ENCODE data around the gene FUCA1.
A peak's percentile ranks its signal among the peaks of the same experiment; 100 is the strongest.
"Not testable (repeated sequence)": the region's sequence is repeated elsewhere in the genome, so short reads cannot be mapped to it uniquely, and the experiment has no call there.

FUCA1 gene

DNA sequence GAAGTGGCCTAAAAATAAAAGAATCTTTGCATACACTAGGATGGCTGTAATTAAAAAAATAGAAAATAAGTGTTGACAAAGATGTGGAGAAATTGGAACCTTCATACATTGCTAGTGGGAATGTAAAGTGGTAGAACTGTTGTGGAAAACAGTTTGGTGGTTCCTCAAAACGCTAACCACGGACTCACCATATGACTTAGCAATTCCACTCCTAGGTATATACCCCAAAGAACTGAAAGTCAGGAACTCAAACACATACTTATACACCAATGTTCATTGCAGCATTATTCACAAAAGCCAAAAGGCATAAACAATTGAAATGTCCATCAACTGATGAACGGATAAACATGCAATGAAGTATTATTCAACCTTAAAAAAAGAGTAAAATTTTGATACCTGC lies 32.1 kb downstream of the FUCA1 start:
- DNase-seq (ENCODE audit: low read depth, low spot score), result no peak
- TF ChIP-seq, protein P1, sequence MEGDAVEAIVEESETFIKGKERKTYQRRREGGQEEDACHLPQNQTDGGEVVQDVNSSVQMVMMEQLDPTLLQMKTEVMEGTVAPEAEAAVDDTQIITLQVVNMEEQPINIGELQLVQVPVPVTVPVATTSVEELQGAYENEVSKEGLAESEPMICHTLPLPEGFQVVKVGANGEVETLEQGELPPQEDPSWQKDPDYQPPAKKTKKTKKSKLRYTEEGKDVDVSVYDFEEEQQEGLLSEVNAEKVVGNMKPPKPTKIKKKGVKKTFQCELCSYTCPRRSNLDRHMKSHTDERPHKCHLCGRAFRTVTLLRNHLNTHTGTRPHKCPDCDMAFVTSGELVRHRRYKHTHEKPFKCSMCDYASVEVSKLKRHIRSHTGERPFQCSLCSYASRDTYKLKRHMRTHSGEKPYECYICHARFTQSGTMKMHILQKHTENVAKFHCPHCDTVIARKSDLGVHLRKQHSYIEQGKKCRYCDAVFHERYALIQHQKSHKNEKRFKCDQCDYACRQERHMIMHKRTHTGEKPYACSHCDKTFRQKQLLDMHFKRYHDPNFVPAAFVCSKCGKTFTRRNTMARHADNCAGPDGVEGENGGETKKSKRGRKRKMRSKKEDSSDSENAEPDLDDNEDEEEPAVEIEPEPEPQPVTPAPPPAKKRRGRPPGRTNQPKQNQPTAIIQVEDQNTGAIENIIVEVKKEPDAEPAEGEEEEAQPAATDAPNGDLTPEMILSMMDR (IDR thresholded peaks at IDR 0.05; ENCODE audit: insufficient read depth, low read length, missing control alignments), result no peak
- ChIA-PET POLR2A (no interaction called here), CTCF (no interaction called here)
- no peak overlapping the region for H3K4me3 ChIP-seq (ENCODE audit: low read depth, low read length)

DNA sequence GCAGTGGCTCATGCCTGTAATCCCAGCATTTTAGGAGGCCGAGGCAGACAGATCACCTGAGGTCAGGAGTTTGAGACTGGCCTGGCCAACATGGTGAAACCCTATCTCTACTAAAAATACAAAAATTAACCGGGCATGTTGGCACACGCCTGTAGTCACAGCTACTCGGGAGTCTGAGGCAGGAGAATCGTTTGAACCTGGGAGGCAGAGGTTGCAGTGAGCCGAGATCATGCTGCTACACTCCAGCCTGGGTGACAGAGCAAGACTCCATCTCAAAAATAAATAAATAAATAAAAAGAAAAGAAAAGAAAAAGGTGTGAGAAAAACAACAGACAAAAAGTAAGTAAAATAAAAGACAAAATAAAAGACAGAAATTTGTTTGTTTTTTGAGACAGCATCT lies 33.9 kb downstream of the FUCA1 start:
- CTCF ChIA-PET, result interaction anchor here (0.9 kb wide), 1 partner anchor 34 kb away, joined by 3 read pairs; the partner anchor contains the start of gene FUCA1
- POLR2A ChIA-PET; DNase-seq (ENCODE audit: low read depth, low spot score); H3K4me3 ChIP-seq (ENCODE audit: low read depth, low read length): not testable (repeated sequence)

DNA sequence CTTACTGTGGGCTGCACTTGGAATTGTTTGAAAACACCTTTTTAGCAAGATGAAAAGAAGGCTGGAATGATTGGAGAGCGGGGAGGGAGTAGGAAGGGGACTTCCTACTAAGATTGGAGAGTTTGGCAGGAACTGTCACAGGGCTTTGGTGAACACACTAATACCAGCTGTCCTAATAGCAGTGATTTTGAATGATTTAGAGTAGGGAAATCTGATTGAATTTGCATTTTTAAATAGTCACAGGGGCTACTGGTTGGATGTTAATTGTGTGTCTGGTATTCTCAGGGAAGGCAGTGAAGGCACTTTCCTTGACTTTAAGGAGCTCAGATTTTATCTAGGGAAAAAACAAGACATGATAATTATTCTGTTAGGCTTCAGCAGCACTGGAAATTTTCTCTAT lies 40.4 kb downstream of the FUCA1 start:
- DNase-seq (ENCODE audit: low read depth, low spot score), result no peak
- CTCF ChIA-PET, result interaction anchor here (1.5 to 12.2 kb wide), 2 partner anchors 18 to 20 kb away, joined by 5 to 134 read pairs; no protein-coding TSS in a partner anchor
- H3K4me3 ChIP-seq (ENCODE audit: low read depth, low read length), result no peak overlapping the region
- TF ChIP-seq, protein P1 (IDR thresholded peaks at IDR 0.05; ENCODE audit: insufficient read depth, low read length, missing control alignments), result no peak
- POLR2A ChIA-PET, result no interaction called here

DNA sequence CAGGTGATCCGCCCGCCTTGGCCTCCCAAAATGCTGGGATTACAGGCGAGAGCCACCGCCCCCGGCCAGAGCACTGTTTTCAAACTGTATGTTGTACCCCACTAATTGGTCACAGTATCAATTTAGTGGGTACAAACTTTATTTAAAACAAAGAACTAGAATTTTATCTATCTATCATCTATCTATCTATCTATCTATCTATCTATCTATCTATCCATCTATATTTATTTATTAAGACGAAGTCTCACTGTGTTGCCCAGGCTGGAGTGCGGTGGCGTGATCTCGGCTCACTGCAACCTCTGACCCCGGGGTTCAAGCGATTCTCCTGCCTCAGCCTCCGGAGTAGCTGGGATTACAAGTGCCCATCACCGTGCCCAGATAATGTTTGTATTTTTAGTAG lies 41.5 kb downstream of the FUCA1 start:
- DNase-seq (ENCODE audit: low read depth, low spot score); POLR2A ChIA-PET; H3K4me3 ChIP-seq (ENCODE audit: low read depth, low read length): not testable (repeated sequence)
- CTCF ChIA-PET, result interaction anchor here (2.7 to 12.2 kb wide), 2 partner anchors 19 to 25 kb away, joined by 6 to 134 read pairs; no protein-coding TSS in a partner anchor

DNA sequence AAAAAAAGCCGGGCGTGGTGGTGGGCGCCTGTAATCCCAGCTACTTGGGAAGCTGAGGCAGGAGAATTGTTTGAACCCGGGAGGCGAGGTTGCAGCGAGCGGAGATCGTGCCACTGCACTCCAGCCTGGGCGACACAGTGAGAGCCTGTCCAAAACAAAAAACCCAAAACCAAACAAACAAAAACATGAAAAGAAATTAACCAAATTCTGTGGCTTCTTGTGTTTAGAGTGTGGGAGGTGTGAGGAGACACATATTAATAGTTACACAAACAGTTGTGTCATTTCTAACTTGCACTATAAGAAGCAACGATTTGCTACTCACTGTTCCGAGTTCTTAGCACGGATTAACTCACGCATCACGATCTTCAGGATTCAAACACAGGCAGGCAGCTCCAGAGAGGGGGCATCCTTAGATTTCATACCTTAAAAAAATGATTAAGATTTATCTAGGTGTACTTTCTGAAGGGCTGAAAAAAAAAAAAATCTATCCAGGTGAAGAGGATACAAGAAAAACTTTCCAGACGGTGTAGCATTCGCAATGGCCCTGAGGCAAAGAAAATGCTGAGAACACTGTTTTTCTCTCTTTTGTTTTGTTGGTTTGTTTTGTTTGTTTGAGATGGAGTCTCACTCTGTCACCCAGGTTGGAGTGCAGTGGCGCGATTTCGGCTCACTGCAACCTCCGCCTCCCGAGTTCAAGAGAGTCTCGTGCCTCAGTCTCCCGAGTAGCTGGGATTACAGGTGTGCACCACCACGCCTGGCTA lies 42.1 kb downstream of the FUCA1 start:
- no peak for DNase-seq (ENCODE audit: low read depth, low spot score)
- peak overlapping the region; percentile 97 for H3K4me3 ChIP-seq (ENCODE audit: low read depth, low read length)
- POLR2A ChIA-PET, result interaction anchor here (0.6 to 1.7 kb wide), 8 partner anchors 9 to 190 kb away, joined by 3 to 10 read pairs (median 4); partner anchors contain the start of gene GALE
- TF ChIP-seq, protein P1 (IDR thresholded peaks at IDR 0.05; ENCODE audit: insufficient read depth, low read length, missing control alignments), result no peak
- CTCF ChIA-PET, result interaction anchor here (1.3 to 12.2 kb wide), 3 partner anchors 18 to 40 kb away, joined by 3 to 134 read pairs (median 6); no protein-coding TSS in a partner anchor

DNA sequence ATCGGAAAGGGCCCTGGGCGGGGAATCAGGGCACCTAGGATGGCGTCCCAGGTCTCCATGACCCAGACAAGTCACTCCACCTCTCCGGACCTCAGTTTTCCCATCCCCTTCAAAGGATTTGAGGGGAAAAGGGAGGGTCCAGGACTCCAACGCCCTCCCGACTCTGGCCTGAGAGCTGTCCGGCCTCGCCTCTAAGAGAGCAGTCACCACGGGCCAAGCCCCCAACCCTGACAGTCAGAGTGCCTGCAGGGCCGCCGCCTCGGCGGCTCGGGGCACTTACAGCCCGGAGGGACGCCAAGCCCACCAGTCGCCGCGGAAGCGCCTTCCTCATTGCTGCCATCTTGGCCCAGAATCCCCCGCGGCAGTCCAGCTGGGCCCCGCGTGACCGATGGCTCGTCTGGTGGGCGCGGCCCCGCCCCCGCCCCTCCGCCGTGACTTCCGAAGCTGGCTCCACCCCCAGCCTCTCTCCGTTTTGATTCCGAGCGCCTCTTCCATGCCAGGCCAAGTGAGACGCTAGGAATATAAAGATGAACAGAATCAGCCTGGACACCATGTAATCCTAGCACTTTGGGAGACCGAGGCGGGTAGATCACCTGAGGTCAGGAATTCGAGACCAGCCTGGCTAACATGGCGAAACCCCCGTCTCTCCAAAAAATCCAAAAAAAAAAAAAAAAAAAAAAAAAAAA lies 42.9 kb downstream of the FUCA1 start, which contains the start of gene HMGCL:
TSS of gene HMGCL (minus strand) at position 354 of the 686 bp plus-strand sequence. CDS start at position 340, 14 bp downstream.
- peak within 1 kb of the TSS; percentile 97 for H3K4me3 ChIP-seq (ENCODE audit: low read depth, low read length)
- peak; percentile 26 for DNase-seq (ENCODE audit: low read depth, low spot score)
- POLR2A ChIA-PET, result interaction anchor here (0.6 to 1.7 kb wide), 8 partner anchors 9 to 191 kb away, joined by 3 to 10 read pairs (median 4); partner anchors contain the start of gene GALE
- TF ChIP-seq, protein P1 (IDR thresholded peaks at IDR 0.05; ENCODE audit: insufficient read depth, low read length, missing control alignments), result no peak
- CTCF ChIA-PET, result interaction anchor here (1.3 to 12.2 kb wide), 4 partner anchors 17 to 51 kb away, joined by 3 to 134 read pairs (median 6); no protein-coding TSS in a partner anchor

DNA sequence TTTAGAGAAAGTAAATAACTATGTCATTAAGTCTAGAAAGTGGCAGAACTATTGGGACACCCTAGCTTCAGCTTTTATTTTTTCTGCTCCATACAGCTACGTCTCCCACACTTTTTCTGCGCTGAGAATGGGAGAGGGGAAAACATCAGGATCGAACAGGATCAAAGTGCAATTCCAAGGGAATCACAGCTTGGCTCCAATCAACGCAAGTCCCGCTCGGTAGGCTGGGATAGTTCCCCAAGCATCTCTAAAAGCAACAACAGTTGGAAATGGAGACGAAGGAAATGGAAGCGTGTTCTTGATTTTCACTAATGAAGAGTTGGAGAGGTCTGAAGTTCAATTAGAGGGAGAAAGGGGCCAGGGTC lies 43.4 kb downstream of the FUCA1 start:
- no peak for DNase-seq (ENCODE audit: low read depth, low spot score)
- H3K4me3 ChIP-seq (ENCODE audit: low read depth, low read length), result peak overlapping the region; percentile 97
- ChIA-PET CTCF (interaction anchor here (0.8 to 12.2 kb wide), 7 partner anchors 11 to 53 kb away, joined by 3 to 134 read pairs (median 4); no protein-coding TSS in a partner anchor), POLR2A (interaction anchor here (0.6 to 1.7 kb wide), 2 partner anchors 25 to 92 kb away, joined by 3 to 10 read pairs; partner anchors contain the start of gene GALE)
- TF ChIP-seq, protein P1 (IDR thresholded peaks at IDR 0.05; ENCODE audit: insufficient read depth, low read length, missing control alignments), result no peak

Measured in AG04449 (cell line).